ENCODE data around the gene WNT3.
"Not testable (repeated sequence)": the region's sequence is repeated elsewhere in the genome, so short reads cannot be mapped to it uniquely, and the experiment has no call there.

Gene WNT3

DNA sequence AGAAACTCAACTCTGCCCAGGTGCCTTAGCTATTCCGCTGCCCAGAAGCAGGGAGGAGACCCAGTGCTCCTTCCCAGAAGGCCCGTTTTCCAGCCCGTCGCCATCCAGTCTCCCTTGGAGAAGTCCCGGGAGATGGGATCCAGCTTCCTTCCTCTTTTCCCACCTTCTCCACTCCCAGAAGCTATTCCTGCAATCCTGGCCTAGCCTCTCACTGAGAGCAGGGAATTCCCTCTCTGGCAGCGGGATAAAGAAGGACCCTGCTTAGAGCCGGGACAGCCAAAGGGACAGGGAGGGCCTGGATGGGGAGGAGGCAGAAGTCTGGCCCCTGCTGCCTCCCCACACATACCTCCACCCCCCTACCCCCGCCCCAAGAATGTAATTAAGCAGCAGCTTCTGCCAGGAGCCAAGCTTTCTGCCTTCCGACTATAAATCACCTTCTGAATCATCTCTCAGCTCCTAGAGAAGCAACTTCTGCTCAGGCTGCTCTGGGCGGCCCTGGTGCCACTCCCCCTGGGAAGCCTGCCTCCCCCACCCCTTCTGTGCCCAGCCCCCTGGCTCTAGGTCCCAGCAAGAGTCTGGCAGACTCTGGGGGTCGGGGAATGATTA, 6.4 kb downstream of the WNT3 start:
- peak; percentile 84 for DNase-seq

DNA sequence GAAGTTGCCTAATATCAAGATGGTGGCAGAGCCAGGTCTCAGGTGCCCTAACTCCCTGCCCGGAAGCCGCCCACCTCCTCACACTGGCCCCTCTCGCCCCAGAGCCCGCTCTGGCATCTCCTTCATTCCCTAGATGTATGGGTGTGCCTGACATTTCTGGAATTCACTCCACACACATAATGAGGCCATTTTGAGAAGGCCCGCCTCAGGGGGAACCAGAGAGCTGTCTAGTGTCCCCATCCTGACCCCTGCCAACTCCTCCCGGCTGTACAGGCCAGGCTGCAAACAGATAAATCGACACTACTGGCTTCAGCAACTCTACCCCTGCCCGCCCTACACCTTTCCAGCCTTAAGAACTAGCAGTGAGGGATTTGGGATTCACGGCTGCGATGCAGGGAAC, 7.7 kb downstream of the WNT3 start:
- no peak for DNase-seq

DNA sequence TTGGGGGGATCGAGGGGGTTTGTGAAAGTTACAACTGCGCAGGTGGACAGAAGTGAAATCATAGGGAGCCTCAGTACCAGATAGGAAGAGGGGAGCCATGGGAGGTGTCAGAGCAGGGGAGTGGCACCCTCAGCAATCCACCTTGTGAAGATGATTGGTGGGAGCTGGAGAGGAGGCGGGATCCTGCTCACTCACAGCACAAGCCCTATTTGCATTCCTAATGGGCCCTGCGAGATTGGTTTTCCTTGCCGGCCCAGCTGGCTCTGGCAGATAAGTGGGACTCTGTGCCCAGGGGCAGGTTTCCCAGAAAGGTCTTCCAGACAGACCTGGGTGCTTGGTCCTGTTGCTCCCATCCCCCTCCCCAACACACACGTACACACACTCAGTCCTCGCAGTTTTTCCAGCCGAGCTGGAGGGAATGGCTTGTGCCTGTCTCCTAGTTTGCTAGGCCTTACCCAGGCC, 9.4 kb downstream of the WNT3 start:
- no peak for DNase-seq

DNA sequence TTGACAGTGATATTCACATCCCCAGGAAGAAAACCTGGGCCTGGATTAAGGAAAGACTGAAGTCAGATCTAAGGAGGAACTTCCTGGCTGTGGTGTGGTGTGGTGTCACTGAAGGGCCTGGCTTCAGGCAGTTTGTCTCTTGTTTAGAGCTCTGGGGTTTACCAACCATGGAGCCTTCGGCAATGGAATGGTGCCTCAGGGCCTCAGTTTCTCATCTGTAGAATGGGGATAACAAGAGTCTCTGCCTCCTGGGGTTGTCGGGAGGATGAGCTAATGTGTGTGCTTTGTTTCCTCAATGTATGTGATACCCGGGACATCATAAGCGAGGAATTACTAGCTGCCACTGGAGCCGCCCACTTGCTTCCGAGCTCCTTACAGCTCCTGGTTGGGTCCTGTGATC, 12.7 kb downstream of the WNT3 start:
- DNase-seq: no peak

DNA sequence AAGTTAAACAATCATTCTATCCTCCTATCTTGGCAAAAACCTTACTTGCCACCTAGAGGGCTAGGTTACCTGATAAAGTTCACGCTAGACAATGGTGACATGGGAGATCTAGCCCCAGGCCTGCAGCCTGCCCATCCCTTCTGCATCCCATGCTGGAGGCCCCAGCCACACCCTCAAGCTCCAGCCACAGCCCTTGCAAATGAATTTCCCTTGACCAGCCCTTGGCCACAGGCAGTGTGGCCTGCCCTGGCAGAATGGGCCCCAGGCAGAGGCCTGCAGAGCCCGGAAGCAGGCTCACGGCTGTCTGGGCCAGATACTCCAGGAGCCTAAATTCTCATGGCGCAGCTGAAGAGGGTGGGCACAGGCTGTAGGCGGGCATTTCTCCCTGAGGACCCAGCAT, 14.9 kb downstream of the WNT3 start:
- no peak for DNase-seq

DNA sequence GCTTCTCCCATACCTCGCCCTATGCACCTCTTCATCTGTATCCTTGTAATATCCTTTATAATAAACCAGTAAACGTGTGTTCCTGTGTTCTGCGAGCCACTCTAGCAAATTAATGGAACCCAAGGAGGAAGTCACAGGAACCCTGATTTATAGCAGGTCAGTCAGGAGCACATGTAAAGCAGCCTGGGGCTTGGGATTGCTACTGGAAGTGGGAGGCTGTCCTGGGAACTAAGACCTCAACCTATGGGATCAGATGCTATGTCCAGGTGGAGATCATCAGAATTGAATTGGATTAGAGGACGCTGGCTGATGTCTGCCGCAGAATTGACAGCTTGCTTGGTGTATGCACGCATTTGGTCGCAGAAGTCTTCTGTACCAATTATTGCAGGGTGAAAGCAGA, 15.7 kb downstream of the WNT3 start:
- DNase-seq: no peak

DNA sequence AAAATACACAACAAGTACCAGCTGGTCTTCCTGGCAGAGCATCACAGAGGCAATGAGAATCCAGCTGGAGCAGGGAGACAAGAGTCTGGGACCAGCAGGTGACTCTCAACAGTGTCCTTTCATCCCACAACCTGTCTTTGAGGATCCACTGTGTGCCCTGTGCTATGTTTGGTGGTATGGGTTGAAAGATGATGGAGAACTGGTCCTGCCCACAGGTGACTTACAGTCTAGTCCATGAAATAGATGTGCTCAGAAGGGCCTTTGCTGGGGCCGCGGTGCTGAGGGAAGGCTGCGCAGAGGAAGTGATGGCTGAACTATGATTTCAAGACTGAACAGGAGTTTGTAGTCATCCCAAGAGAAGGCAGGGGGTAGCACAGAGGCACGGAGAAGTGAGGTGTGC, 17.9 kb downstream of the WNT3 start:
- no peak for DNase-seq

DNA sequence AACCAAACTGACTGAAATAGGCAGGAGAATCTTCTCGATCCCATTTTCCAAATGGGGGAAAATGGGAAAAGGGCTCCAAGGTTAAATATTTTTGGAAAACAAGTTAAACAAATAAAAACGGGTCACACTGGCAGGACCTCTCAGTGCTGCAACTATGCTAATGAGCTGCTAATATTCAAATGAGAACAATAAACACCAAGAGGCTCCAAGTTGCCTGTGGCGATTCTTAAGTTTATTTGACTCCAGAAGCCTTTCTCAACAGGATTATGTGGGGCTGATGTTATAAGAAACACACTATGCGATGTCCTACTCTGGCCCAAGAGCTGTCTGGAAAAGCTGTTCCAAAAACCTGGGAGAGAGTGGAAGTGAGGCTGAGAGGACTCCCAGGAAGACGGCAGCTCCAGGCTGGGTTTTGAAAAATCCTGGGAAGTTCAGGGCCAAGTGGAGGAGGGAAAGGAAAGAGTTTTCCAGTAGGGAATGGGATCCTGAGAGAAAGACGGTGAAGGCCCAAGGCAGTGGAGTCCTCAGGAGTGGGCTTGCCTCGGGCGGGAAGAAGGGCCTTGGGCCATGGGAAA, 21.4 kb downstream of the WNT3 start:
- DNase-seq: no peak

DNA sequence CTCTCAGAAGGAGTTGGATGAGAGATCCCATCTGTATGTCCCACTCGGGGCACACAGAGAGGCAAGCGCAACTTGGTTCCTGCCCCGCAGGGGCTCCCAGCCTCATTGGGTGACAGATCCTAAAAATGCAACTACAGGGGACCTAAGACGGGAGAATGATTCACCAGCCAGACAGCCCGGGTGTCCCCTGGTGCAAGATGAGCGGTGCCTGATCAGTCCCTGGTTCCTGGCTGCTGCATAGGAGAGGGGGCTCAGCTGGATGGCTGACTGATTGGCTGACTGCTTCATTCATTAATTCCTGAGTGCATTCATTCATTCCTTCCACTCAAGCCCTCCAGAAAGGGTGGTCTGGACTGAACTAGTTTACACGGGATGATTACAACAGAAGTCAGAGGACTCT, 22.0 kb downstream of the WNT3 start:
- no peak for DNase-seq

DNA sequence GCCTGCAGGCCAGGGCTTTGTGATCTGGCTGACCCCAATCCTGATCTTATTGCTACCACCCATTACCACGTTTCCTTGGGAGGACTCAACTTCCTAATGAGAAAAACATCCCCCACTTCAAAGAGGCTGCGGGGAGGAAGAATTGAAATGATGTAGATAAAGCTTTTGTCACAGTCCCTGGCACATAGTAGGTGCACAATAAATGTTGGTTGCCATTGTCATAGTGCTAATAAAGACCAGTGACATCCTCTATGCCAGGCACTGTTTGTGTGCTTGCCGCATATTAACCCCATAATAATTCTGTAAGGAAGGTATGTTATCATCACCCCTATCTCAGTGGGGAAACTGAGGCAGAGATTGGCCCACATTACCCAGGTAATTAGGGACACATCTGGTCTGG, 22.4 kb downstream of the WNT3 start:
- DNase-seq: no peak

DNA sequence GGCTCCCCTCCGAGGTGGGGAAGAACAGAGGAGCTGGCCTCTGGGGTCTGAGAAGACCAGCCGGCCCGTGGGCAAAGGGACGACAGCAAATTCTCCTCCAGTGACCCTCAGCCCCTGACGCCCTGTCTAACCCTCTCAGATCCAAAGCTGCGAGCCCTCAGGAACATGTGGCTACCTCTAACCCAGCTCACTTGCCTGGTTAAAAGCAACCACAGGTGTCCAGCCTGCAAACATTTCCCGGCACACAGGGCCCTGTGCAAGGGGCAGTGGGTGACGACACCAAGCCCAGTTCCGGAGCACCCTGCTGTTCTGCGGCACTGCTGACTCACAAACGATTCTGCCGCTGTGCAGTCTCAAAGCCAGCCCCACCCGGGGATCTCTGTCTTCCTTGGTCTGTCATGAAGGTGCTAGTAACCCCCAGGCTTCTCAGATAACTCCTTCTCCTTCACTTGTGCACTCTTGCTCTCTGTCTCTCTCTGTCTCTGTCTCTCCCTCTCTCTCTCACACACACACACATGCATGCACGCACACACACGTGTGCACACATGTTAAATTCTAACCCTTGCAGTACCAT, 23.0 kb downstream of the WNT3 start:
- DNase-seq: no peak

DNA sequence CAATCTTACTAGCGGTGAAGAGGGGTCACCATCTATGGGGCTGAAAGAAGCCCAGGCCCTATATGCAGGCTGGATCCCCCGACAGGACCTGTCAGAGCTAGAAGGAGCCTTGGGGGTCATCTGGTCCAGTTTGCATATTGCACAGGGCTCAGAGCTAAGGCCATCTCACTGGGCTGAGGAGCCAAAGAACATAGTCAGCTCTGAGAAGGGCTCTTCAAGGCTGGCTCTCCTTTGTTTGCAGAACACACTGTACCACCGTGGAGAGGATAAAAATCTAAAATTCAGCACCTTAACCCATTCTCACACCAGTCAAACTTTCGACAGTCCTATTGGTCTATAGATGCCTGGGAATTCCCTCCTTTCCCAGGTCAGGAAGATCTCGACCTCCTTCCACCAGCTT, 24.2 kb downstream of the WNT3 start:
- no peak for DNase-seq

DNA sequence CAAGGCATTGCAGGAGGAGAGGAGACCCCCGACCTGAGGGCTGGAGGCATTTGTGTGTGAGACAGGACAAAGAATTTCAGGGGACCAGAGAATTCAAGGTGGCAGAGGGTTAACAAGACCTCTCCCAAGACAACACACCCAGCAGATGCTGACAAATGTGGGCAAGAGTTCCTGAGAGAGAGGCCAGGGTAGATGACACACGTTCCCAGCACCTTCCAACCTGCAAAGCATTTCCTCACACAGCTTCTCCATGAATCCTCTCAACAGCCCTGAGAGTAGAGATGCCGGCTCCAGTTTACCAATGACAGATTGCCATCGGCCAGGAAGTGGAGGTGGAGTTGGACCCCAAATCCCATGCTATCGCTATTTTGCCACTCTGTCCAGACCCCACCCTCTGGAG, 25.0 kb downstream of the WNT3 start:
- no peak for DNase-seq

DNA sequence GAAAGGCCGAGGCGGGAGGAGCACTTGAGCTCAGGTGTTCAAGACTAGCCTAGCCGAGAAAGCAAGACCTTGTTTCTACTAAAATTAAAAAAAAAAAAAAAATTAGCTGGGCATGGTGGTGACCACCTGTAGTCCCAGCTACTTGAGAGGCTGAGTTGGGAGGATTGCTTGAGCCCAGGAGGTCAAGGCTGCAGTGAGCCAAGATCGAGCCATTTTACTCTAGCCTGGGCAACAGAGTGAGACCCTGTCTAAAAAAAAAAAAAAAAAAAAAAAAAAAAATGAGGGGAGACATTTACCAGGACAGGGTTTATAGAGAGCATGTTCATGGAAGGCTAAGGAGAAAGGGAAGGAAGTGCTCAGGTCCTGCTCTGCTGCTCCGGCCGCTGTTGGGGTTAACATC, 25.5 kb downstream of the WNT3 start:
- not testable (repeated sequence) for DNase-seq

DNA sequence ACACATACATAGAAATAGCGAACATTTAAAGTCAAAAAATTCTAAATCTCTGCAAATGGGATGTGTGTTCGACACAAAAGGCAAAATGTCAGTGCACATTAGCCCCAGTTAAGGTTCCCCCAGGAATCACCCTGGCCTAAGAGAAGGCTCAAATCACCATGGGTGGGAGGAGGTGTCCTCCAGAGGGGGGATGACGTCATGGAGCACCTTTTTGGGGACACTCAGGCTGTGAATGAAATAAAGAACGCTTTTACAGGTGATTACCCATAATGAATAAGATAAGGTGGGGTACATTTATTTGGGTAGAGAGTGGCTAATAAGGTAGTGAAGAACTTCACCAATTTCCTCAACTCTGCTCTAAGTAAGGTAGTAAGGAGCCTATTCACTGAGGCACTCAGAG, 26.4 kb downstream of the WNT3 start:
- no peak for DNase-seq

DNA sequence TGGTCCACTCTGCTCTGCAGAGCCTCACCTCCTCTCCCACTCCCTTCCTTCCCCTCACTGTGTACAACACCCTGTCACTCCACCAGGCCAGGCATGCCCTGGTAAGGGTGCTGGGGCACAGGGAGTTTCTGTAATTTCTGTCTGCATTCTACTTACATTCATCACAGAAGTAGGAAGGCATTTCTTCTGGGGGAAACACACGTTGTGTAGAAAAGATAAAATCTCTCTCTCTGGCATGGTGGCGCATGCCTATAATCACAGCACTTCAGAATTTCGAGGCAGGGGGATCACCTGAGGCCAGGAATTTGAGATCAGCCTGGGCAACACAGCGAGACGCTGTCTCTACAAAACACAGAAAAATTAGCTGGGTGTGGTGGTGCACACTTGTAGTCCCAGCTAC, 27.0 kb downstream of the WNT3 start:
- DNase-seq: no peak

DNA sequence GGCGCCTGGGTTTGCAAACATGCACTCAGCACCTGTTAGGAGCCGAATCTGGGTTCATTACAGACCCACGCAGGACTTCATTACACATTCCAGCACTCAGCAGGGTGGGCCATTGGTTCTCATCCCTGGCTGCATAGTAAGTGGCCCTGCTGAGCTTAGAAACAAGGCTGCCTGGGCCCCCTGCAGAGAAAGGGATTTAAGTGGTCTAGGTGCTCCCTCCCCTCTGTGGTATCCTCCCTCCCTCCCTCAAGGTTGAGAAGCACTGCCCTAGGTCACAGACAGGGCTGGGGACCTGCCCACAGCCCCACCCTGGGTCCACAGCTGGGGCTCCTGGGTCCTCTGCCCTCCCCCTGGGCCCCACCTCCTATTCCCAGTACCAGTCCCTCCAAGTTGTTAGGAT, 28.3 kb downstream of the WNT3 start:
- no peak for DNase-seq

DNA sequence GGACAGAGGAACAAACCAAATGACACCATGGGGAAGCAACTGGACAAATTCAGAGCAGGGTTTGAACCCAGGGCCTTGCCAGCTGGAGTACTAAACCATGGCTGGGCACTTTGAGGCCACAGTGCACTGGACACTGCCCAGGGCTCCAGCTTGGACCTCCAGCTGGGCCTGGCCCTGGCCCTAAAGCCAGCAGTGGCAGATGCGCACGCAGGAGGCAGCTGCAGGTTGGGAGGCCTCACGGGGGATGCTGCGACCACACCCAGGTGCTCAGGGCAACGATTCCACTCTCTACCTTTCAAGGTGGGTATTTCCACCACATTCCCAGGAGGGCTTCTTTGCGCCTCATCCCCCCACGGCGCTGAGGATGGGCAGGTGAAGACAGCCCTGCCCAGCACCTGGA, 28.9 kb downstream of the WNT3 start:
- no peak for DNase-seq

DNA sequence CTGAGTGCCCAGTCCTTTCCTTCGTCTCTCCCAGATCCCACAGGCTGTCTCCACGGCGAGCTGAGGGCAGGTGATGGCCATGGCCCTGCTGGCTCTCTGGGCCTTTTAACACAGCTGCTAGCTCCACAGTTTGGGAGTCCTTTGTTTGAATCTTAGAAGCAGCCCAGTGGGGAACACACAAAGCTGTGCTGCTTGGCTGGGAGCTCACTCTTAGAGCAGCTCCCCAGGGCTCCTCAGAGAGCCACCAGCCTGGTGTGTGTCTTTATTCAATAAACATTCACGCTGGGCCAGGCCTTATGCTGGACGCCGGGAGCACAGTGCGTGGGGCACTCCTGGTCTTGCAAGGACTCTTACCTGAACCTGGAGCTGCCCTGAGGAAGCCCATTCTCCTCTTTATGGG, 29.7 kb downstream of the WNT3 start:
- no peak for DNase-seq

DNA sequence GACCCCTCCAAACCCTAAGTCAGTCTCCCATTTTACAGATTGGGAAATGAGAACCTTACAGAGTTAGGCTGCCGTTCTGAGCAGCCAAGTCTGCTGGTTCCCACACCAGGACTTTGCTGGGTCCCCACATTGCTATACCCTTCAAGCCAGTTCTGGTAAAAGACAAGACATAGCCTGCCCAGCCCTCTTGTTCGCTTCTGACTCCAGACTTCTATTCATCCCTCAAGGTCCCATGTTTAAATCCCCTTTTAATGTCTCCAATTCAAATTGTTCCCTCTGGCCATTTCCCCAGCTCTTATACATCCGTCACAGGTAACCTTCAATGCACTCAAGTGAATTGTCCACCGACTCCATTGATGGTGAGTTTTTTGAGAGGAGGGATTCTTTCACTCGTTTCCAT, 30.2 kb downstream of the WNT3 start:
- no peak for DNase-seq

DNA sequence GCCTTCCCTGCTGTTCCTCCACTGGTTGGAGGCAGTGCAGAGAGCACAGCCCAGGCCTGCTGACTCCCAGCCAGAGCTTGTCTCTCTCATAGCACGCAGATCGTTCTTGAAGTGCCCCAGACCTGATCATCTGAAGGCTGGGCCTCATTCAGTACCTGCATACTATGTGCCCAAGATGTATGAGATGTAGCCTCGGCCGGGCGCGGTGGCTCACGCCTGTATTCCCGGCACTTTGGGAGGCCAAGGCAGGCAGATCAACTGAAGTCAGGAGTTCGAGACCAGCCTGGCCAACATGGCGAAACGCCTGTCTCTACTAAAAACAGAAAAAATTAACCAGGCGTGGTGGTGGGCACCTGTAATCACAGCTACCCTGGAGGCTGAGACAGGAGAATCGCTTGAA, 31.0 kb downstream of the WNT3 start:
- DNase-seq: no peak

DNA sequence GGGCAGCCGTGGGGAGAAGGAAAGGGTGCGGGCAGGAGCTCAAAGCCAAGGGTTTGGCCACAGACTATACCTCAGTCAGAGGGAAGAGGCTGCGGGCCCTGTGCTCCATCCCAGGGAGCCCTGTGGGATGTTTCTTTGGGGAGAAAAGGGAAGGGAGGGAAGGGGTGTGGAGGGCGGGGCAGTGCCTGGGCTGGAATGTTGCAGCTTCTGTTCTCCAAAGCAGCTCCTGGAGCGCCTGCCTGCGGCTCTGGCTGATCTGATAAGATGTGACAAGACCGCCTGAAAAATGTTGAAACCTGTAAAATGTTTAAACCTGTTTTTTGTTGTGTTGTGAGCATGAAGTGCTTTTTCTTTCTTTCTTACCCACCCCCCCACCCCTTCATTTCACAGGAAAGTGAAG, 32.8 kb downstream of the WNT3 start:
- peak; percentile 25 for DNase-seq

DNA sequence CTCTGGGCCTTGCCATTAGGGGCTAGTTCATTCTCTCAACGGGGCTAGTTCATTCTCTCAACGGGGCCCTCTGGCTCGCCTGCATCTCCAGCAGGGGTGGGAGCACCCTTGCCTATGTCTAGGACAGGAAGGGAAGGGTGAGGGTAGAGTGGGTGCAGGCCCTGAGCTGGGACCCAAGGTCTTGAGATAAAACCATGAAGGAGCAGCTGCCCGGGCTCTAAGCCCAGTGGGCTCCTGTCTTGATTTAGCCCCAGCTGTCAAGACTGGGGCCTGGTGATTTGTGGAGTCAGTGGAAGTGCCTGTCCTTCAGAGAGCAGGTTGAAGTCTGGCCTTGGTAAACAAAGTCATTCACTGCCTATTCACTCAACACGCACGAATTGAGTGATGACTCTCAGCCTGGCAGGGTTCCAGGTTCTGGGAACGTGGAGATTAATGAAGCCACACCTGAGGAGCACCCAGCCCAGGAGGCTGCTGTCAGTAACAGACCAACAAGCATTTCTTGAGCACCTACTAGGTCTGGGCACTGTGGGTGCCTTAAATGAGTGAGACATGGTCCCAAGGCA, 35.4 kb downstream of the WNT3 start:
- no peak for DNase-seq

DNA sequence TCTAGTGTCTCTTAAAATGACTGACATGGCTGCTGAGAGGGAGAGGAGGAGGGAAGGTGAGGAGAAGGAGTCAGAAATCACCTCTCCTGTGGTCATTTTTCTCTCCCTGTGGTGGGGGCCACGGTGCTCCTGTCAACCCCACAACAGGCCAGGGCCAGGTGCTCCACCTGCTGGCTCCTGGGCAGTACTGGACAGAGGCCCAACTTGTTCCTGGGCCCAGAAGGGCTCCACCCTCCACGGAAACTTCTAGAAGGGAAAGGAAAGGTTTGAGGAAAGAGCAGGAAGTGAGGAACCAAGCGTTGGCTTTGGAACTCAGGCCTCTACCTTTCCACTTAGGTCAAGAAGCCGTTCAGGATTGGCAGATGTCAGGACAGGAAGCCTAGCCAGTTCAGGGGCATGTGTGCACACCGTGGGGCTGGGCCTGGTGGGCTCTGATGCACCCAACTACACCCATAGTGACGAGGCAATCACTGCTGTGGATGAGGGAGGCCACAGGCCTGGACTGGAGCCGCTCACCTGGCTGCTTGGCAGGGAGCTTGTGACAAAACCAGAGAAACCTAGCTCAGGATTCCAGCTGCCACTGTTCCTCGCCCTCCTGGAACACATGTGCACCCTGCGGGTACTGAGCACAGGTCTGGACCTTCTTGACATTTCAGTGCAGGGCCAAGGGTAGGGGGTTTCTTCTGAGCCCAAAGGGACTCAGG, 36.1 kb downstream of the WNT3 start:
- DNase-seq: peak; percentile 52
